Measurements from ENCODE around the gene DHRS13. TPM values are rescaled to one million over a fixed set of nuclear protein-coding genes. Genes with fewer than 3 reads are reported as not detected.

DHRS13 gene
- polyA plus RNA-seq, 1 donor (not counting 4 experiments of a cell fraction or from before 2014, with no cell fraction given) = 3.4 TPM

- Histone ChIP-seq H3K79me2 (ENCODE audit: control insufficient read depth, insufficient read depth, low read length) (peaks cover 92% of the 10 kb centered on the region), H2AFZ (ENCODE audit: control insufficient read depth, low read length) (no peak overlapping the region), H3K4me3 (ENCODE audit: control insufficient read depth in 2 of 3, extremely low read depth in 1 of 3, insufficient read depth in 2 of 3, low read depth in 1 of 3, low read length in 3 of 3) (no peak overlapping the region), H3K9me1 (ENCODE audit: control insufficient read depth, extremely low read depth, insufficient read depth, low read length) (no peaks in the 10 kb centered on the region), H3K27me3 (ENCODE audit: control insufficient read depth, extremely low read depth, insufficient read depth, low read length) (no peaks in the 10 kb centered on the region), H3K4me2 (ENCODE audit: control insufficient read depth, extremely low read depth, insufficient read depth, low read depth, low read length) (no peak overlapping the region), H3K27ac (ENCODE audit: control insufficient read depth, insufficient read depth, low read length) (no peak overlapping the region), H4K20me1 (ENCODE audit: control insufficient read depth, extremely low read depth, insufficient read depth, low read length) (peaks cover 4% of the 10 kb centered on the region), H3K4me1 (ENCODE audit: control insufficient read depth, extremely low read depth, insufficient read depth, low read length) (peaks cover 9% of the 10 kb centered on the region), H3K36me3 (ENCODE audit: control insufficient read depth in 2 of 2, extremely low read depth in 1 of 2, insufficient read depth in 2 of 2, low read length in 2 of 2) (peaks cover 5 to 9% of the 10 kb centered on the region in 2 experiments), H3K9ac (ENCODE audit: control insufficient read depth, extremely low read depth, insufficient read depth, low read length) (no peak overlapping the region), H3K9me3 (ENCODE audit: control insufficient read depth, low read depth, low read length) (no peaks in the 10 kb centered on the region)
- FAIRE-seq (no peak), DNase-seq (ENCODE audit: low read depth, low spot score) (no peak)
- dilution Hi-C loops (cut with MboI; ENCODE audit: extremely low pct_ligation_motif_present, low sequenced_read_pairs) = no loop called here
- TF ChIP-seq EZH2 (IDR thresholded peaks at IDR 0.05; ENCODE audit: low read length) (no peak), CTCF (optimal IDR thresholded peaks at IDR 0.05 in 1 of 3, IDR thresholded peaks at IDR 0.05 in 1 of 3, conservative IDR thresholded peaks at IDR 0.05 in 1 of 3; ENCODE audit: extremely low read depth in 1 of 3, insufficient read depth in 2 of 3, low read length in 3 of 3) (no peak)
Observed at GRCh38 chr17:28940675-28941074, 37.8 kb upstream of the DHRS13 start.

GRCh38 chr17:28940142-28940541 is 37.3 kb upstream of the DHRS13 start:
- dilution Hi-C loops (cut with MboI; ENCODE audit: extremely low pct_ligation_motif_present, low sequenced_read_pairs) = no loop called here
- peaks cover 4% of the 10 kb centered on the region for H4K20me1 ChIP-seq (ENCODE audit: control insufficient read depth, extremely low read depth, insufficient read depth, low read length)
- H3K36me3 ChIP-seq (ENCODE audit: control insufficient read depth in 2 of 2, extremely low read depth in 1 of 2, insufficient read depth in 2 of 2, low read length in 2 of 2) = peaks cover 5 to 8% of the 10 kb centered on the region in 2 experiments

More at GRCh38 chr17:28940142-28940541, 37.3 kb upstream of the DHRS13 start:
- Histone ChIP-seq H3K9me3 (ENCODE audit: control insufficient read depth, low read depth, low read length) (no peaks in the 10 kb centered on the region), H3K4me2 (ENCODE audit: control insufficient read depth, extremely low read depth, insufficient read depth, low read depth, low read length) (no peak overlapping the region), H3K4me3 (ENCODE audit: control insufficient read depth in 2 of 3, extremely low read depth in 1 of 3, insufficient read depth in 2 of 3, low read depth in 1 of 3, low read length in 3 of 3) (no peak overlapping the region), H2AFZ (ENCODE audit: control insufficient read depth, low read length) (no peak overlapping the region), H3K27ac (ENCODE audit: control insufficient read depth, insufficient read depth, low read length) (no peak overlapping the region), H3K4me1 (ENCODE audit: control insufficient read depth, extremely low read depth, insufficient read depth, low read length) (peaks cover 4% of the 10 kb centered on the region), H3K9ac (ENCODE audit: control insufficient read depth, extremely low read depth, insufficient read depth, low read length) (no peak overlapping the region), H3K9me1 (ENCODE audit: control insufficient read depth, extremely low read depth, insufficient read depth, low read length) (no peaks in the 10 kb centered on the region), H3K79me2 (ENCODE audit: control insufficient read depth, insufficient read depth, low read length) (peaks cover 90% of the 10 kb centered on the region), H3K27me3 (ENCODE audit: control insufficient read depth, extremely low read depth, insufficient read depth, low read length) (no peaks in the 10 kb centered on the region)
- no peak for TF ChIP-seq EZH2 (IDR thresholded peaks at IDR 0.05; ENCODE audit: low read length)
- TF ChIP-seq CTCF (optimal IDR thresholded peaks at IDR 0.05 in 1 of 3, IDR thresholded peaks at IDR 0.05 in 1 of 3, conservative IDR thresholded peaks at IDR 0.05 in 1 of 3; ENCODE audit: extremely low read depth in 1 of 3, insufficient read depth in 2 of 3, low read length in 3 of 3) = no peak
- FAIRE-seq (no peak), DNase-seq (ENCODE audit: low read depth, low spot score) (no peak)

Measured in keratinocyte (primary cell).